ENCODE measurements around the gene ADARB1.

Gene ADARB1

DNA sequence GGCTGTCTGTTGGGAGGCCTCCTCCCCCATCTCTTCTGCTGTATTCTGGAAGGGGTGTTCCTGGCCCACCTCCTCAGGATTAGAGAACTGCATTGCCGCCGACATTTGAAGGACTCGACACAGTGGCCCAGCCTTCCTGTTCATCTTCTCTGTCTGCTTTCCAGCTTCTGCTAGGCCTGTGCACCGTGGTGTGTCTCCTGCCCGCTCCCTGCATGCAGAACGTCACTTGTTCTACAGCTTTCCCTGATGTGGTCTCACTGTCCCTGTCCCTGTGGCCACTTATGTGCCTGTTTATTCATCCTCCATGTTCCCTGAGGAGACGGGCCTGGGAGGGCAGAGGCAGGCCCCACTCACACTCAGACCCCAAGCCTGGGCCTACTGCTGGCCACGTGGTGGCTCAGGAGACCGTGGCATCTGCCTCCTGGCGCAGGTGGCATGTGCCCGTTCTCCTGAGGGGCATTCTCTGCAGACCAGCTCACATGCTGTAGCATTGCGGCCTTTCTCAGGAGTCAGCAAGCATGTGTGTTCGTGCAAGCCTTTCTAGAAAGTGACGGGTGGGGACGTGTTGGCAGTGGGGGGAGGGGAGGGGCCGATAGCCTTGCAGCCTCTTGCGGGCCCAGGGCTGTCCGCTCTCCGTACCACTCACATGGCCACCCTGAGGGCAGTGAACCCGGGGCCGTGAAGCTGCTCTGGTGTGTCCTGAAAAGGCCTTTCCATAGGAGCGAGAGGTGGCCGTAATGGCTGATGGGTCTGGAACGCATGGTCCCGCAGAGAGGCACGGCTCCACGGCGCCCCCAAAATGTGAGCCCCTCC is 177.5 kb downstream of the ADARB1 start:
- peak; percentile 61 for DNase-seq (ENCODE audit: low spot score)
- no peak overlapping the region for H3K4me3 ChIP-seq
- TF ChIP-seq, protein P1, sequence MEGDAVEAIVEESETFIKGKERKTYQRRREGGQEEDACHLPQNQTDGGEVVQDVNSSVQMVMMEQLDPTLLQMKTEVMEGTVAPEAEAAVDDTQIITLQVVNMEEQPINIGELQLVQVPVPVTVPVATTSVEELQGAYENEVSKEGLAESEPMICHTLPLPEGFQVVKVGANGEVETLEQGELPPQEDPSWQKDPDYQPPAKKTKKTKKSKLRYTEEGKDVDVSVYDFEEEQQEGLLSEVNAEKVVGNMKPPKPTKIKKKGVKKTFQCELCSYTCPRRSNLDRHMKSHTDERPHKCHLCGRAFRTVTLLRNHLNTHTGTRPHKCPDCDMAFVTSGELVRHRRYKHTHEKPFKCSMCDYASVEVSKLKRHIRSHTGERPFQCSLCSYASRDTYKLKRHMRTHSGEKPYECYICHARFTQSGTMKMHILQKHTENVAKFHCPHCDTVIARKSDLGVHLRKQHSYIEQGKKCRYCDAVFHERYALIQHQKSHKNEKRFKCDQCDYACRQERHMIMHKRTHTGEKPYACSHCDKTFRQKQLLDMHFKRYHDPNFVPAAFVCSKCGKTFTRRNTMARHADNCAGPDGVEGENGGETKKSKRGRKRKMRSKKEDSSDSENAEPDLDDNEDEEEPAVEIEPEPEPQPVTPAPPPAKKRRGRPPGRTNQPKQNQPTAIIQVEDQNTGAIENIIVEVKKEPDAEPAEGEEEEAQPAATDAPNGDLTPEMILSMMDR (IDR thresholded peaks at IDR 0.05) = no peak

DNA sequence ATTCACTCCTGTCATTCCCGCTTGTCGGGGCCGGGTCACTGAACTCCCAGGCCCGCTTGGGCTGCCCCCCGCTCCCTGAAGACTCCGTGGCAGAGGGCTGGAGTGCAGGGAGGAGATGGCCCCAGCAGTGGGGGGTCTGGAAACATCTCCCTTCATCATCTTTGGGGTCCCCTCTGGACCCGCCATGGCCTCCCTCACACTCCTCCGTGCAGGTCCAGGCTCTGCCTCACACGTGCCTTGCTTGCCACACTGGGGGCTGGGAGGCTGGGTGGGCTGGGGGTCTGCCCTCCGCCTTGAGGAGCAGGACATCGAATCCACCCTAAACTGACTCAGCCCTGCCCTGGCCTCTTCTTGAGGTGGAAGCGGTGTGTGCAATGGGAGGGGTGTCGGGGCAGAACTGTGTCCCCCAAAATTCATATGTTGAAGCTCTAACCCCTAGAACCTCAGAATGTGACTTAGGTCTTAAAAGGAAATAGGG is 178.1 kb downstream of the ADARB1 start:
- TF ChIP-seq, protein P1 (IDR thresholded peaks at IDR 0.05) = no peak
- H3K27ac ChIP-seq = no peak overlapping the region
- no peak for DNase-seq (ENCODE audit: low spot score)

More for the DNA sequence above, 177.5 kb downstream of the ADARB1 start:
- no peak overlapping the region for H3K27ac ChIP-seq

DNA sequence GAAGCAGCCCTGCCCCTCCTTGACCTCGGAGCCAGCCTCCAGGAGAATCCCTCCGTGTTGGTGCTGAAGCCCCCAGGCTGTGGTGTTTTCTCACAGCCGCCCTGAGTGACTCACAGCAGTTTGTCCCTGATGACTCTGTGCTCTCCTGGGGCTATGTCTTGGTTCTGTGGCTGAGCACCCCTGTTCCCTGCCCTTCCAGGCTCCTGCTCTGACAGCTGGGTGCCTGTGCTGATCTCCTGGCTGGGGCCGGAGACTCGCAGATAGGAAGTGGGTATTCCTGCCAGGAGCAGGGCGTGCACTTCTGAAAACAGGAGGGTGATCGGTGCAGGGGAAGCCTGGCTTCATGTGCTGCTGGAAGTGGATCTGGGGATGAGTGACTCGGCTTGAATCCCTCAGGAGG is 178.8 kb downstream of the ADARB1 start:
- Histone ChIP-seq H3K4me3 (no peak overlapping the region), H3K27ac (no peak overlapping the region)
- TF ChIP-seq, protein P1 (IDR thresholded peaks at IDR 0.05) = no peak
- peak; percentile 55 for DNase-seq (ENCODE audit: low spot score)

More for the DNA sequence above, 178.1 kb downstream of the ADARB1 start:
- H3K4me3 ChIP-seq = no peak overlapping the region

DNA sequence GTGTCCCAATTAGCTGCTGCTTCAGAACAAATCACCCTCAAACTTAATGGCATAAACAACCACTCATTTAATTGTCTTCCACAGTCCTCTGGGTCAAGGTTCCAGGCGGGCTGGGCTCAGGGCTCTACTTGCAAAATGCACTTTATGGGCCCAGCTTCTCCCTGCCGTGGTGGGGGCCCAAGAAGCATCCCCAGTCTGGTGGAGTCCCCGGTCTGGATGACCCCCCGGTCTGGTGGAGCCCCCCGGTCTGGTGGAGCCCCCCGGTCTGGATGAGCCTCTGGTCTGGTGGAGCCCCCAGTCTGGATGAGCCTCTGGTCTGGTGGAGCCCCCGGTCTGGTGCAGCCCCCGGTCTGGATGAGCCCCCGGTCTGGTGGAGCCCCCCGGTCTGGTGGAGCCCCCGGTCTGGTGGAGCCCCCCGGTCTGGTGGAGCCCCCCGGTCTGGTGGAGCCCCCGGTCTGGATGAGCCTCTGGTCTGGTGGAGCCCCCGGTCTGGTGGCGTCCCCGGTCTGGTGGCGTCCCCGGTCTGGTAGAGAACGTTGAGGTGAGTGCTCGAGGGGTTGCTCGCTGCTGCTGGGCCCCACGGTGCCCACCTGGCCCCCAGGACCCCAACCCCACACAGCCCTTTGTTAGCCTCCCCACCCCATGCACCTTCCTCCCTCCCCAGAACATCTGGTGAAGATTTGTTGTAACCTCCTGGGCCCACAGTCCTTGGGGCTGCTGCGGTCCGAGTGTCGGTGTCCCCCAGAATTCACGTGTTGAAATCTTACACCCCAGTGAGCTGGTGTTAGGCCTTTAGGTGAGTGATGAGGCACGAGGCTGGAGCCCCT is 179.5 kb downstream of the ADARB1 start:
- H3K27ac ChIP-seq = no peak overlapping the region
- TF ChIP-seq, protein P1 (IDR thresholded peaks at IDR 0.05) = no peak
- no peak overlapping the region for H3K4me3 ChIP-seq
- DNase-seq (ENCODE audit: low spot score) = peak; percentile 62

DNA sequence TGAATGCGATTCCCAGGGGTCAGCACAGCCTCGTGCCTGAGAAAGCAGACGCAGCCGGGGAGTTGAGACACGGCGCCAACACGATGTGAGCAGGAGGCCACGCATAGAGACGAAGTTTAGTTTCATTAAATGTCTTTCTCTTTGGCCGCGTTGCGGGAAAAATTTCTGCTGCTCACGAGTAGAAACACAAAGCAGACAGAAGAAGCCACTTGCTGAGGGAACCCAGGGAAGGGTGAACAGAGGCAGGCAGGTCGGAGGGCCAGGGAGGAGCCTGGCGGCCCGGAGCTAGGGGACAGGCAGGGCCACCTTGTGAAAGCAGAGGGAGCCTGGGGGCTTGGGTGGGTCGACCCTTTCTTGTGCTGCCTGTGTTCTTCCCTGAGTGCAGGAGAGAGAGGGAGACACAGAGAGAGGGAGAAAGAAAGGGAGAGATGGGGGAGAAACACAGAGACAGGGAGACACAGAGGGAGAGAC is 180.1 kb downstream of the ADARB1 start:
- TF ChIP-seq, protein P1 (IDR thresholded peaks at IDR 0.05) = no peak
- no peak overlapping the region for H3K4me3 ChIP-seq
- H3K27ac ChIP-seq = no peak overlapping the region
- peak; percentile 68 for DNase-seq (ENCODE audit: low spot score)

DNA sequence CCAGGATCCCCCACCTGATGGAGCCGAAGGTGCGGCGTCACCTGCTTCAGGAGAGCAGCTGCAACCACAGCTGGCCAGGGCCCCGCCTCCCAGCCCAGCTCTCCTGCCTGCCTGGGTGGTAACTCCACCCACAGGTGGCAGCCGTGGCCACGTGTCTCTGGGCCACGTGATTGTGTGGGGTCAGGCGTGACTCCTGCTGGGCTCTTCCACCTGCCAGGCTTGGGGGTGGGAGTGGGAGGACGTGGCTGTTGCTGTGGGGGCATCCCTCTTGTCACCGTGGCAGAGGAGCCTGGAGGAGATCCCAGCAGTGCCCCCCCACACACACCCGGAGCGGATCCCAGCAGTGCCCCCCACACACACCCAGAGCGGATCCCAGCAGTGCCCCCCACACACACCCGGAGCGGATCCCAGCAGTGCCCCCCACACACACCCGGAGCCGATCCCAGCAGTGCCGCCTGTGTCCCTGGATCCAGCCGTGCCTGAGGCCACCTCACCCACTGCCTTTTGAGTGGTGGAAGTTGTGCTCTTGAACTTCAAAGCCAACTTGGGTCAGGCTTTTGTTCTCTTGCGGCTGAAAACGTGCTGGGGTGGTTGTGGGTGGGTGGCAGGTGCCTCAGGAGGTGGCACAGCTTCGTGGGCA is 181.1 kb downstream of the ADARB1 start:
- Histone ChIP-seq H3K4me3 (no peak overlapping the region), H3K27ac (no peak overlapping the region)
- DNase-seq (ENCODE audit: low spot score) = peak; percentile 64
- TF ChIP-seq, protein P1 (IDR thresholded peaks at IDR 0.05) = no peak
